ENCODE measurements around the gene SBSN.

DNA sequence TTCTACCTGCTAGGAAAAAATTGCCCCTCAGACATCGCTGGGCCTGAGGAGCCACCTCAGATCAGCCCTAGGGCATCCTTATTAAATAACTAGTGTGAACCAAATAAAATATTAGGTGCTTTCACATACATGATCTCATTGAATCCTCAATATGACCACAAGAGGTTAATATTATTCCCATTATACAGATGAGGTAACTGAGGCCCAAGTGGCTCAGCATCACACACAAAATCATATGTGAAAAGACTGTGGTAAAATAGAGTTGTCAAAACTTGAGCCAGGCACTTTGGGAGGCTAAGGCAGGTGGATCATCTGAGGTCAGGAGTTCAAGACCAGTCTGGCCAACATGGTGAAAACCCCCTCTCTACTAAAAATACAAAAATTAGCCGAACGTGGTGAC lies 11.8 kb downstream of the SBSN start:
- no peak for TF ChIP-seq EZH2phosphoT487 (IDR thresholded peaks at IDR 0.05; ENCODE audit: borderline replicate concordance)
- TF ChIP-seq, protein P1, sequence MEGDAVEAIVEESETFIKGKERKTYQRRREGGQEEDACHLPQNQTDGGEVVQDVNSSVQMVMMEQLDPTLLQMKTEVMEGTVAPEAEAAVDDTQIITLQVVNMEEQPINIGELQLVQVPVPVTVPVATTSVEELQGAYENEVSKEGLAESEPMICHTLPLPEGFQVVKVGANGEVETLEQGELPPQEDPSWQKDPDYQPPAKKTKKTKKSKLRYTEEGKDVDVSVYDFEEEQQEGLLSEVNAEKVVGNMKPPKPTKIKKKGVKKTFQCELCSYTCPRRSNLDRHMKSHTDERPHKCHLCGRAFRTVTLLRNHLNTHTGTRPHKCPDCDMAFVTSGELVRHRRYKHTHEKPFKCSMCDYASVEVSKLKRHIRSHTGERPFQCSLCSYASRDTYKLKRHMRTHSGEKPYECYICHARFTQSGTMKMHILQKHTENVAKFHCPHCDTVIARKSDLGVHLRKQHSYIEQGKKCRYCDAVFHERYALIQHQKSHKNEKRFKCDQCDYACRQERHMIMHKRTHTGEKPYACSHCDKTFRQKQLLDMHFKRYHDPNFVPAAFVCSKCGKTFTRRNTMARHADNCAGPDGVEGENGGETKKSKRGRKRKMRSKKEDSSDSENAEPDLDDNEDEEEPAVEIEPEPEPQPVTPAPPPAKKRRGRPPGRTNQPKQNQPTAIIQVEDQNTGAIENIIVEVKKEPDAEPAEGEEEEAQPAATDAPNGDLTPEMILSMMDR (conservative IDR thresholded peaks at IDR 0.05; ENCODE audit: low read length): no peak

Measured in Loucy (cell line).